A673 (cell line): Measurements from ENCODE around the gene ANO1. TPM values are rescaled to one million over a fixed set of nuclear protein-coding genes. Genes with fewer than 3 reads are reported as not detected.

Experiments used
- BruUV-seq: library from RNA; stranded (reverse); fragments of 400-500 nt; replicated peaks from 2 replicates; lab custom pipeline; 2021; lab: Mats Ljungman, UMichigan
- CTCF ChIA-PET: fragments of 300-600 bp; sonication (Branson Sonifier 250); formaldehyde crosslinking; loops from one replicate; lab custom pipeline; 2022; ENCODE audit warnings: antibody characterized with exemption; lab: Charles Lee
- POLR2A ChIA-PET: fragments of 300-600 bp; sonication (Branson Sonifier 250); formaldehyde crosslinking; loops from one replicate; lab custom pipeline; 2022; ENCODE audit warnings: antibody characterized with exemption; ENCODE audit not compliant: low non-redundant PET; lab: Charles Lee
- DNase-seq: peaks from one replicate; pipeline ENCODE4 v3.0.0-alpha.2; 2015; ENCODE audit warnings: low spot score
- H3K27ac ChIP-seq: fragments of 200-600 bp; sonication (generic); 2 replicates; pipeline ENCODE4 v1.5.1; 2016; ENCODE audit warnings: mixed run types, low read depth, mild to moderate bottlenecking, mixed read lengths, antibody characterized with exemption, low read length; ENCODE audit not compliant: poor library complexity, severe bottlenecking
- H3K27me3 ChIP-seq: fragments of 200-600 bp; sonication (generic); replicated peaks from 2 replicates; pipeline ENCODE4 v1.6.1; 2017; ENCODE audit warnings: mixed run types, low read depth, mild to moderate bottlenecking, mixed read lengths, antibody characterized with exemption, low read length; ENCODE audit not compliant: insufficient read depth, poor library complexity
- H3K36me3 ChIP-seq: fragments of 200-600 bp; sonication (generic); 2 replicates; pipeline ENCODE4 v1.6.1; 2016; ENCODE audit warnings: mixed run types, mild to moderate bottlenecking, mixed read lengths, antibody characterized with exemption, low read length; ENCODE audit not compliant: insufficient read depth, poor library complexity, severe bottlenecking
- H3K4me1 ChIP-seq: fragments of 200-600 bp; sonication (generic); 2 replicates; pipeline ENCODE4 v1.6.1; 2017; ENCODE audit warnings: mixed run types, mild to moderate bottlenecking, mixed read lengths, antibody characterized with exemption, low read length; ENCODE audit not compliant: insufficient read depth, poor library complexity, severe bottlenecking
- H3K4me3 ChIP-seq: fragments of 200-600 bp; sonication (generic); 2 replicates; pipeline ENCODE4 v1.5.1; 2016; ENCODE audit warnings: low read depth, mixed run types, mild to moderate bottlenecking, mixed read lengths, low read length; ENCODE audit not compliant: poor library complexity, severe bottlenecking
- H3K9me3 ChIP-seq: fragments of 200-600 bp; sonication (generic); 2 replicates; pipeline ENCODE4 v1.6.1; 2016; ENCODE audit warnings: mixed run types, low read depth, mild to moderate bottlenecking, mixed read lengths, antibody characterized with exemption, low read length; ENCODE audit not compliant: poor library complexity, severe bottlenecking
- EZH2 ChIP-seq: fragments of 200-600 bp; sonication (generic); IDR thresholded peaks from 2 replicates; pipeline ENCODE4 v1.6.1; 2017; ENCODE audit warnings: borderline replicate concordance, low read depth, mild to moderate bottlenecking, mixed read lengths, antibody characterized with exemption, low read length; ENCODE audit not compliant: poor library complexity, severe bottlenecking
- intact Hi-C: fragments of 100-400 bp; cut with micrococcal nuclease; formaldehyde crosslinking; loops from one replicate; pipeline ENCODE4 v1.10.0; 2022; ENCODE audit not compliant: unreplicated experiment
- total RNA-seq: library from RNA; stranded (reverse); gene quantifications from 2 replicates; pipeline ENCODE4 v1.2.3, GENCODE V29; 2021
- TF ChIP-seq, protein P1 (sequence below): fragments of 300-800, 200-600 bp; sonication (generic); conservative IDR thresholded peaks from 2 replicates; pipeline ENCODE4 v1.5.1; 2017; ENCODE audit warnings: low read depth, mild to moderate bottlenecking, antibody characterized with exemption, low read length, moderate library complexity, mixed read lengths

The ANO1 gene
- total RNA-seq, 1 experiment from 2014 or later, result 0.90 TPM

DNA sequence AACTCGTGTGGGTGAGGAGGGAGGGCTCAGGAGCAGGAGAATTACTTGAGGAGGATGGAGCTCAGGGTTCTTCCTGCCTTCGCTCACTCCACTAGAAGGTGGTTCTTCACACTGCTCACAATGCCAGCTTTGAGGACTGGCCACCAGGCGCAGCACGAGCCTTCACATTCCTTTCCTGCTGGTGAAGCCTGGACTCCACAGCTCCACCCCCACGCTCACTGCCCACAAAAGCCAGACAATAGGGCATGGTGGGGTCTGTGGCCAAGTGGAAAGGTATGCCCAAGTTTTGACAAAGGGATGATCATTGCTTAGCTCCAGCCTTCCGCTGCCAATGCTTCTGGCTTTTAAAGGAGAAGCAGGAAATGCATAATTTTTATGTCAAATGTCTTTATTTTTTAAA, 67.0 kb downstream of the ANO1 start:
- no TSS peak for BruUV-seq
- intact Hi-C loops, result no loop called here
- Histone ChIP-seq H3K4me1 (peaks cover 29% of the 10 kb centered on the region), H3K36me3 (no peaks in the 10 kb centered on the region), H3K27ac (no peak overlapping the region), H3K9me3 (no peaks in the 10 kb centered on the region), H3K4me3 (no peak overlapping the region), H3K27me3 (no peaks in the 10 kb centered on the region)
- ChIA-PET POLR2A (no interaction called here), CTCF (interaction anchor here (0.6 kb wide), 1 partner anchor 125 kb away, joined by 3 read pairs; no protein-coding TSS in a partner anchor)
- TF ChIP-seq, protein P1, sequence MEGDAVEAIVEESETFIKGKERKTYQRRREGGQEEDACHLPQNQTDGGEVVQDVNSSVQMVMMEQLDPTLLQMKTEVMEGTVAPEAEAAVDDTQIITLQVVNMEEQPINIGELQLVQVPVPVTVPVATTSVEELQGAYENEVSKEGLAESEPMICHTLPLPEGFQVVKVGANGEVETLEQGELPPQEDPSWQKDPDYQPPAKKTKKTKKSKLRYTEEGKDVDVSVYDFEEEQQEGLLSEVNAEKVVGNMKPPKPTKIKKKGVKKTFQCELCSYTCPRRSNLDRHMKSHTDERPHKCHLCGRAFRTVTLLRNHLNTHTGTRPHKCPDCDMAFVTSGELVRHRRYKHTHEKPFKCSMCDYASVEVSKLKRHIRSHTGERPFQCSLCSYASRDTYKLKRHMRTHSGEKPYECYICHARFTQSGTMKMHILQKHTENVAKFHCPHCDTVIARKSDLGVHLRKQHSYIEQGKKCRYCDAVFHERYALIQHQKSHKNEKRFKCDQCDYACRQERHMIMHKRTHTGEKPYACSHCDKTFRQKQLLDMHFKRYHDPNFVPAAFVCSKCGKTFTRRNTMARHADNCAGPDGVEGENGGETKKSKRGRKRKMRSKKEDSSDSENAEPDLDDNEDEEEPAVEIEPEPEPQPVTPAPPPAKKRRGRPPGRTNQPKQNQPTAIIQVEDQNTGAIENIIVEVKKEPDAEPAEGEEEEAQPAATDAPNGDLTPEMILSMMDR, result no peak
- TF ChIP-seq EZH2, result no peak
- no peak for DNase-seq

DNA sequence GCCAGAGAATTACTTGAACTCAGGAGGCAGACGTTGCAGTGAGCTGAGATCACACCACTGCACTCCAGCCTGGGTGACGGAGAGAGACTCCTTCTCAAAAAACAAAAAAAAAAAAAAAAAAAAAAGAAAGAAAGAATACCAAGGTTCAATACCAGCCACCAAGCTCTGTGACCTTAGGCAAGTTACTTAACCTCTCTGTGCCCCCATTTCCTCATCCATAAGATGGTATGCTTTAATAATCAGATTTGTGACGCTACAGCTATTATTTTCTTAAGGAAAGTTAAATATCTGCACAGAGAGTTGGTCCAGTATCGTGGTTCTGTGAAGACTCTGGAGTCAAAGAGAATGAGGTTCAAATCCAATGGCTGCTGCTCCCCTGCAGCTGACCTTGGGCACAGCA, 67.7 kb downstream of the ANO1 start:
- intact Hi-C loops, result no loop called here
- no peaks in the 10 kb centered on the region for H3K9me3 ChIP-seq
- no peak overlapping the region for H3K27ac ChIP-seq
- ChIA-PET CTCF (interaction anchor here (0.6 kb wide), 1 partner anchor 126 kb away, joined by 3 read pairs; no protein-coding TSS in a partner anchor), POLR2A (no interaction called here)
- H3K4me3 ChIP-seq, result no peak overlapping the region
- TF ChIP-seq, protein P1, result no peak
- no peak for TF ChIP-seq EZH2
- no peaks in the 10 kb centered on the region for H3K36me3 ChIP-seq
- no TSS peak for BruUV-seq
- H3K27me3 ChIP-seq, result no peaks in the 10 kb centered on the region
- no peak for DNase-seq
- H3K4me1 ChIP-seq, result peaks cover 23% of the 10 kb centered on the region

- intact Hi-C loops, result no loop called here
- no TSS peak for BruUV-seq
- POLR2A ChIA-PET, result no interaction called here
Observed at GRCh38 chr11:70146299-70146698, 68.2 kb downstream of the ANO1 start.

More at GRCh38 chr11:70146299-70146698, 68.2 kb downstream of the ANO1 start:
- no peak for TF ChIP-seq EZH2
- TF ChIP-seq, protein P1, result no peak
- DNase-seq, result no peak
- CTCF ChIA-PET, result no interaction called here
- Histone ChIP-seq H3K4me1 (peaks cover 19% of the 10 kb centered on the region), H3K36me3 (no peaks in the 10 kb centered on the region), H3K9me3 (no peaks in the 10 kb centered on the region), H3K27me3 (no peaks in the 10 kb centered on the region), H3K27ac (no peak overlapping the region), H3K4me3 (no peak overlapping the region)
